Activated T-cell treated with anti-CD3 and anti-CD28 coated beads, Interleukin-2, amount 50 U/mL, for 24 hours (primary cell): Measurements from ENCODE around the gene NEK10.
"Not testable (repeated sequence)": the region's sequence is repeated elsewhere in the genome, so short reads cannot be mapped to it uniquely, and the experiment has no call there.

ENCODE experiments used
- DNase-seq: peaks from one replicate; pipeline ENCODE4 v3.0.0-alpha.2; 2020
- H3K27ac Mint-ChIP-seq: 2 replicates; pipeline ENCODE4 v1.8.0; 2020; ENCODE audit warnings: mild to moderate bottlenecking, mixed read lengths
- H3K27me3 Mint-ChIP-seq: 2 replicates; pipeline ENCODE4 v1.8.0; 2020; ENCODE audit warnings: mixed read lengths
- H3K36me3 Mint-ChIP-seq: 2 replicates; pipeline ENCODE4 v1.8.0; 2020; ENCODE audit warnings: low read depth, mixed read lengths
- H3K4me1 Mint-ChIP-seq: 2 replicates; pipeline ENCODE4 v1.8.0; 2020; ENCODE audit warnings: low read depth, mixed read lengths
- H3K4me3 Mint-ChIP-seq: 2 replicates; pipeline ENCODE4 v1.8.0; 2020; ENCODE audit warnings: mild to moderate bottlenecking, moderate library complexity, mixed read lengths
- H3K9me3 Mint-ChIP-seq: 2 replicates; pipeline ENCODE4 v1.8.0; 2020; ENCODE audit warnings: mixed read lengths

The NEK10 gene

GRCh38 chr3:27333843-27334242 lies 35.3 kb downstream of the NEK10 start:
- H3K27me3 Mint-ChIP-seq: no peaks in the 10 kb centered on the region
- no peak for DNase-seq
- H3K36me3 Mint-ChIP-seq: no peaks in the 10 kb centered on the region
- H3K9me3 Mint-ChIP-seq: no peaks in the 10 kb centered on the region
- H3K27ac Mint-ChIP-seq: no peak overlapping the region
- H3K4me3 Mint-ChIP-seq: no peak overlapping the region
- no peaks in the 10 kb centered on the region for H3K4me1 Mint-ChIP-seq

GRCh38 chr3:27328982-27329762 lies 40.0 kb downstream of the NEK10 start:
- not testable (repeated sequence) for H3K4me3 Mint-ChIP-seq, H3K36me3 Mint-ChIP-seq, H3K9me3 Mint-ChIP-seq, DNase-seq, H3K4me1 Mint-ChIP-seq, H3K27ac Mint-ChIP-seq, H3K27me3 Mint-ChIP-seq

- H3K9me3 Mint-ChIP-seq: peaks cover 5% of the 10 kb centered on the region
- H3K27ac Mint-ChIP-seq: no peak overlapping the region
- no peak for DNase-seq
Measured at GRCh38 chr3:27326629-27327545, 42.3 kb downstream of the NEK10 start.

DNA sequence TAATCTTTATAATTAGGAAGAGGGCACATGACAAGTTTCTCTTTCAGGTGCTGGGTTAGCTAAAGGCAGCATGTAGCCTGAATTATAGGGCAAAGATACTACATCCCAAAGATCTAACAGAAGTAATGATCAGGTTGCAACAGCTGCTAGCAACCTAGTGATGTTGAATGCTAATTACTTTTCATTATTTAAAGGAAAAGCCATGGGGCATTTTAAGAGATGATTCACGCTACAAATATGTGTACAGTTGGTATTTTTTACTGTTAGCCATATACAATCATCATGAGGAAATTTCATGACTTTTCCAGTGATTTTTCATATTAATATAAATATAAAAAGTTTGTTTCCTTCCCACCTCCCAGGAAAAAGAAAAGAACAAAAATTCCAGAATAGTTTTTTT lies 43.0 kb downstream of the NEK10 start:
- Mint-ChIP-seq H3K27me3 (no peaks in the 10 kb centered on the region), H3K9me3 (peaks cover 5% of the 10 kb centered on the region), H3K4me1 (no peaks in the 10 kb centered on the region), H3K27ac (no peak overlapping the region), H3K4me3 (no peak overlapping the region), H3K36me3 (no peaks in the 10 kb centered on the region)
- DNase-seq: no peak

More at GRCh38 chr3:27326629-27327545, 42.3 kb downstream of the NEK10 start:
- H3K4me1 Mint-ChIP-seq: no peaks in the 10 kb centered on the region
- H3K4me3 Mint-ChIP-seq: no peak overlapping the region
- no peaks in the 10 kb centered on the region for H3K36me3 Mint-ChIP-seq
- no peaks in the 10 kb centered on the region for H3K27me3 Mint-ChIP-seq

- peaks cover 5% of the 10 kb centered on the region for H3K9me3 Mint-ChIP-seq
- no peak overlapping the region for H3K27ac Mint-ChIP-seq
- no peak for DNase-seq
- no peaks in the 10 kb centered on the region for H3K36me3 Mint-ChIP-seq
- no peaks in the 10 kb centered on the region for H3K4me1 Mint-ChIP-seq
- no peak overlapping the region for H3K4me3 Mint-ChIP-seq
- no peaks in the 10 kb centered on the region for H3K27me3 Mint-ChIP-seq
Measured at GRCh38 chr3:27325419-27325818, 43.8 kb downstream of the NEK10 start.

- Mint-ChIP-seq H3K4me1 (no peaks in the 10 kb centered on the region), H3K36me3 (no peaks in the 10 kb centered on the region), H3K9me3 (peaks cover 5% of the 10 kb centered on the region), H3K27me3 (no peaks in the 10 kb centered on the region), H3K27ac (no peak overlapping the region), H3K4me3 (no peak overlapping the region)
- DNase-seq: no peak
Measured at GRCh38 chr3:27324686-27325085, 44.5 kb downstream of the NEK10 start.

DNA sequence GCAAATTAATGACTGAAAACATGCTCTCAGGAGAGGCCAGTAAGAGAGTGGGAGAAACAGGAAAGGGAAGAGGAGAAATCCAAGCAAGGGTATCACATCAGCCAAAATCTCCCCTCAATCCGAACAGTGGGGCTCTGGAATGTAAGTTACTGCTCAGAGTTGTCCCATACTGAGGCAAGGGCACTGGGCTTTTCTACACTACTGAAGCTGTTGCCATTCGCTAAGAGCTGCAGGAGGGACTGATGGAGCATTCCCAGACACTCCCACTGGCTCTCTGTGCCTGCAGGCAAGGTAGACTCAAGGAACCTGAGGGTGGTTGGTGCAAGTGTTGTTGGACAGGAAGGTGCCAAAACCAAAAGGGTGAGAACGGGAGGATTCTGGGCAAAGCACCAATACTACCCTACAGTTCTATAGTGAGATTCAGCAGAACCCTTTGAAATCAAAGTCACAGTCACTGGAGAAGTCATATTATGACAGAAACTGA lies 46.1 kb downstream of the NEK10 start:
- no peak for DNase-seq
- Mint-ChIP-seq H3K4me3 (no peak overlapping the region), H3K36me3 (no peaks in the 10 kb centered on the region), H3K27ac (no peak overlapping the region), H3K9me3 (no peaks in the 10 kb centered on the region), H3K4me1 (no peaks in the 10 kb centered on the region), H3K27me3 (no peaks in the 10 kb centered on the region)

- Mint-ChIP-seq H3K9me3 (no peaks in the 10 kb centered on the region), H3K27ac (no peak overlapping the region), H3K27me3 (no peaks in the 10 kb centered on the region), H3K4me3 (no peak overlapping the region), H3K4me1 (no peaks in the 10 kb centered on the region), H3K36me3 (no peaks in the 10 kb centered on the region)
- no peak for DNase-seq
Measured at GRCh38 chr3:27322634-27323033, 46.5 kb downstream of the NEK10 start.

GRCh38 chr3:27319847-27320526 lies 49.2 kb downstream of the NEK10 start:
- Mint-ChIP-seq H3K4me3 (no peak overlapping the region), H3K27me3 (no peaks in the 10 kb centered on the region), H3K36me3 (no peaks in the 10 kb centered on the region), H3K4me1 (no peaks in the 10 kb centered on the region), H3K9me3 (no peaks in the 10 kb centered on the region), H3K27ac (no peak overlapping the region)
- DNase-seq: no peak

DNA sequence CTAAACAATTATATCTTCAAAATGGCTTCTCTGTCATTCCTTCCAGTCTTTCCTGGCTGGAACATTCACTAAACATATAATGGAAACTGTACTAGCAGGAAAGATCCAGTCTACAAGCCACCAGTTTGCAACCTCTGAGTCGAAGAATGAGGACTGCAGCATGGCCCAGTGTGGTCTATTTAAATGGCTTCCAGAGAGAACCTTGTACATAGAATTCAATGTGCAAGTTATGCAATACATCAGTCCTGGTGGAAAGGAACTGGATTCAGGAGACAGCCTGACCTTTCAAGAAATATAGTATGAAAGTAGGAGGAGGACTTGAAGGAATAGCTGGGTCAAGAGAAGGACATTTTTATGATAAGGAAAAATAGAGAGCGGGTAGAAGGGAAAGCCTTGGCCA lies 49.9 kb downstream of the NEK10 start:
- H3K27ac Mint-ChIP-seq: no peak overlapping the region
- no peak overlapping the region for H3K4me3 Mint-ChIP-seq
- H3K27me3 Mint-ChIP-seq: no peaks in the 10 kb centered on the region
- no peak for DNase-seq
- no peaks in the 10 kb centered on the region for H3K4me1 Mint-ChIP-seq
- no peaks in the 10 kb centered on the region for H3K9me3 Mint-ChIP-seq
- no peaks in the 10 kb centered on the region for H3K36me3 Mint-ChIP-seq

- H3K27ac Mint-ChIP-seq: no peak overlapping the region
- H3K4me1 Mint-ChIP-seq: no peaks in the 10 kb centered on the region
- no peaks in the 10 kb centered on the region for H3K27me3 Mint-ChIP-seq
- no peak overlapping the region for H3K4me3 Mint-ChIP-seq
- no peaks in the 10 kb centered on the region for H3K36me3 Mint-ChIP-seq
- DNase-seq: no peak
- no peaks in the 10 kb centered on the region for H3K9me3 Mint-ChIP-seq
Measured at GRCh38 chr3:27317096-27317495, 52.1 kb downstream of the NEK10 start.

DNA sequence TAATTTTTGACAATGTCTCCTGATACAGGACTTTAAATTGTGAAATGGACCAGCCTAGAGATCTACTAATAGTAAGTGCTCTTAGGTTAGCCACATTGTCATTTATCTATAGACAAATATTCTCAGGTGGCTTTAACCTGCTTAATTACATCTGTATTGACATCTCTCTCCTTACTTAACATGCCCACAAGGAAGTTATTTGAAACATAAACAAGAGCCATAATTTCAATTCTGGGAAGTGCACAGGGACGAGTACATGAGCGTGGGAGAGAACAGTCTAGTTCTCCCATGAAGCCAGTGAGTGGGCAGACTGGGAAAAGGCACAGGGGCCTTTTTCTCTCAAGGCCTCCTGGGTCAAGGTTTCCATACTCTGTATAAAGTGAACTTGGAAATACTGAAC lies 54.2 kb downstream of the NEK10 start:
- H3K27me3 Mint-ChIP-seq: peaks cover 2% of the 10 kb centered on the region
- H3K27ac Mint-ChIP-seq: no peak overlapping the region
- no peak for DNase-seq
- no peaks in the 10 kb centered on the region for H3K4me1 Mint-ChIP-seq
- no peak overlapping the region for H3K4me3 Mint-ChIP-seq
- H3K9me3 Mint-ChIP-seq: no peaks in the 10 kb centered on the region
- H3K36me3 Mint-ChIP-seq: no peaks in the 10 kb centered on the region

- peaks cover 2% of the 10 kb centered on the region for H3K27me3 Mint-ChIP-seq
- H3K4me1 Mint-ChIP-seq: no peaks in the 10 kb centered on the region
- DNase-seq: no peak
- H3K9me3 Mint-ChIP-seq: no peaks in the 10 kb centered on the region
- no peaks in the 10 kb centered on the region for H3K36me3 Mint-ChIP-seq
- H3K4me3 Mint-ChIP-seq: no peak overlapping the region
- no peak overlapping the region for H3K27ac Mint-ChIP-seq
Measured at GRCh38 chr3:27312044-27312668, 57.0 kb downstream of the NEK10 start.

GRCh38 chr3:27311400-27311799 lies 57.8 kb downstream of the NEK10 start:
- Mint-ChIP-seq H3K27me3 (peaks cover 2% of the 10 kb centered on the region), H3K4me3 (no peak overlapping the region), H3K4me1 (no peaks in the 10 kb centered on the region), H3K27ac (no peak overlapping the region), H3K36me3 (no peaks in the 10 kb centered on the region), H3K9me3 (no peaks in the 10 kb centered on the region)
- no peak for DNase-seq
